ENCODE data around the gene NCAN. TPM values are rescaled to one million over a fixed set of nuclear protein-coding genes. Genes with fewer than 3 reads are reported as not detected.

The NCAN gene
- total RNA-seq, 1 donor from 2014 or later: 0.14 TPM

- H3K4me2 ChIP-seq (ENCODE audit: low read length): no peak overlapping the region
- H3K9me3 Mint-ChIP-seq (ENCODE audit: unreplicated experiment): peaks cover 6% of the 10 kb centered on the region
- no peak overlapping the region for H3K4me3 Mint-ChIP-seq (ENCODE audit: unreplicated experiment)
- TF ChIP-seq, protein P1, sequence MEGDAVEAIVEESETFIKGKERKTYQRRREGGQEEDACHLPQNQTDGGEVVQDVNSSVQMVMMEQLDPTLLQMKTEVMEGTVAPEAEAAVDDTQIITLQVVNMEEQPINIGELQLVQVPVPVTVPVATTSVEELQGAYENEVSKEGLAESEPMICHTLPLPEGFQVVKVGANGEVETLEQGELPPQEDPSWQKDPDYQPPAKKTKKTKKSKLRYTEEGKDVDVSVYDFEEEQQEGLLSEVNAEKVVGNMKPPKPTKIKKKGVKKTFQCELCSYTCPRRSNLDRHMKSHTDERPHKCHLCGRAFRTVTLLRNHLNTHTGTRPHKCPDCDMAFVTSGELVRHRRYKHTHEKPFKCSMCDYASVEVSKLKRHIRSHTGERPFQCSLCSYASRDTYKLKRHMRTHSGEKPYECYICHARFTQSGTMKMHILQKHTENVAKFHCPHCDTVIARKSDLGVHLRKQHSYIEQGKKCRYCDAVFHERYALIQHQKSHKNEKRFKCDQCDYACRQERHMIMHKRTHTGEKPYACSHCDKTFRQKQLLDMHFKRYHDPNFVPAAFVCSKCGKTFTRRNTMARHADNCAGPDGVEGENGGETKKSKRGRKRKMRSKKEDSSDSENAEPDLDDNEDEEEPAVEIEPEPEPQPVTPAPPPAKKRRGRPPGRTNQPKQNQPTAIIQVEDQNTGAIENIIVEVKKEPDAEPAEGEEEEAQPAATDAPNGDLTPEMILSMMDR (IDR thresholded peaks at IDR 0.05; ENCODE audit: insufficient read depth, low read depth, low read length): no peak
- no peak for TF ChIP-seq EZH2 (IDR thresholded peaks at IDR 0.05; ENCODE audit: insufficient read depth, low read length)
- no peak overlapping the region for H3K9ac ChIP-seq (ENCODE audit: low read length)
- no peak overlapping the region for H3K27ac ChIP-seq (ENCODE audit: low read depth, low read length)
- no peak overlapping the region for H2AFZ ChIP-seq (ENCODE audit: low read depth, low read length)
- H3K9me3 ChIP-seq (ENCODE audit: insufficient read depth, low read depth, low read length): peaks cover 3% of the 10 kb centered on the region
- H3K4me3 ChIP-seq (ENCODE audit: insufficient read depth, low read depth, low read length): no peak overlapping the region
- H3K36me3 Mint-ChIP-seq (ENCODE audit: low read depth, unreplicated experiment): peaks cover 1% of the 10 kb centered on the region
- peaks cover 7% of the 10 kb centered on the region for H3K27me3 ChIP-seq (ENCODE audit: insufficient read depth, low read length)
- no peak overlapping the region for H3K27ac Mint-ChIP-seq (ENCODE audit: unreplicated experiment)
- H3K4me1 Mint-ChIP-seq (ENCODE audit: low read depth, unreplicated experiment): peaks cover 3% of the 10 kb centered on the region
- FAIRE-seq: no peak
- no peaks in the 10 kb centered on the region for H3K36me3 ChIP-seq (ENCODE audit: insufficient read depth, low read length)
- no peaks in the 10 kb centered on the region for H3K4me1 ChIP-seq (ENCODE audit: insufficient read depth, low read length)
- H4K20me1 ChIP-seq (ENCODE audit: insufficient read depth, low read length): no peaks in the 10 kb centered on the region
- no peaks in the 10 kb centered on the region for H3K79me2 ChIP-seq (ENCODE audit: insufficient read depth, low read length)
- no peak for DNase-seq (ENCODE audit: low read depth)
- H3K27me3 Mint-ChIP-seq (ENCODE audit: low read depth, unreplicated experiment): peaks cover 44% of the 10 kb centered on the region
These were observed 45.4 kb downstream of the NCAN start for GRCh38 chr19:19257137-19257536.

GRCh38 chr19:19257836-19258588 is 46.3 kb downstream of the NCAN start:
- H3K4me3 ChIP-seq (ENCODE audit: insufficient read depth, low read depth, low read length): no peak overlapping the region
- no peak overlapping the region for H3K27ac ChIP-seq (ENCODE audit: low read depth, low read length)
- peaks cover 15% of the 10 kb centered on the region for H3K27me3 ChIP-seq (ENCODE audit: insufficient read depth, low read length)
- TF ChIP-seq, protein P1 (IDR thresholded peaks at IDR 0.05; ENCODE audit: insufficient read depth, low read depth, low read length): no peak
- TF ChIP-seq EZH2 (IDR thresholded peaks at IDR 0.05; ENCODE audit: insufficient read depth, low read length): no peak
- Mint-ChIP-seq H3K36me3 (ENCODE audit: low read depth, unreplicated experiment) (peaks cover 1% of the 10 kb centered on the region), H3K4me3 (ENCODE audit: unreplicated experiment) (no peak overlapping the region), H3K27me3 (ENCODE audit: low read depth, unreplicated experiment) (peaks cover 44% of the 10 kb centered on the region), H3K27ac (ENCODE audit: unreplicated experiment) (no peak overlapping the region), H3K9me3 (ENCODE audit: unreplicated experiment) (peaks cover 6% of the 10 kb centered on the region), H3K4me1 (ENCODE audit: low read depth, unreplicated experiment) (peaks cover 7% of the 10 kb centered on the region)
- no peaks in the 10 kb centered on the region for H4K20me1 ChIP-seq (ENCODE audit: insufficient read depth, low read length)
- H2AFZ ChIP-seq (ENCODE audit: low read depth, low read length): no peak overlapping the region
- H3K79me2 ChIP-seq (ENCODE audit: insufficient read depth, low read length): no peaks in the 10 kb centered on the region
- H3K4me2 ChIP-seq (ENCODE audit: low read length): no peak overlapping the region
- no peaks in the 10 kb centered on the region for H3K4me1 ChIP-seq (ENCODE audit: insufficient read depth, low read length)
- FAIRE-seq (no peak), DNase-seq (ENCODE audit: low read depth) (no peak)
- H3K9me3 ChIP-seq (ENCODE audit: insufficient read depth, low read depth, low read length): peaks cover 3% of the 10 kb centered on the region
- H3K9ac ChIP-seq (ENCODE audit: low read length): no peak overlapping the region
- H3K36me3 ChIP-seq (ENCODE audit: insufficient read depth, low read length): no peaks in the 10 kb centered on the region

Data from astrocyte (in vitro differentiated cells and primary cell).